HepG2 (cell line): Measurements from ENCODE around the gene CSF1R. TPM values are rescaled to one million over a fixed set of nuclear protein-coding genes. Genes with fewer than 3 reads are reported as not detected.

Source experiments
- ATAC-seq: fragments of 200-7000 bp; cut with Tn5 transposase; 3 replicates; pipeline ENCODE4 v1.9.1; 2020; ENCODE audit warnings: mild to moderate bottlenecking, moderate library complexity
- BruUV-seq: library from RNA; stranded (reverse); fragments of 400-500 nt; replicated peaks from 2 replicates; lab custom pipeline; 2021; lab: Mats Ljungman, UMichigan
- CTCF ChIA-PET: fragments of 300-600 bp; formaldehyde crosslinking; extraction: SDS; loops from one replicate; lab custom pipeline; 2021; ENCODE audit warnings: low total read pairs, inconsistent platforms, low intra/inter-chr PET ratio; lab: Yijun Ruan, JAX
- POLR2A ChIA-PET: fragments of 350-600 bp; sonication (Branson Sonifier 250); formaldehyde crosslinking; loops from one replicate; lab custom pipeline; 2020; ENCODE audit warnings: antibody characterized with exemption, inconsistent platforms; lab: Yijun Ruan, JAX
- DNase-seq: peaks from one replicate; pipeline ENCODE4 v3.0.0-alpha.2; 2015; ENCODE audit warnings: low spot score
- FAIRE-seq: peaks from 3 replicates; lab custom pipeline; 2011; peaks lifted over from hg19 to GRCh38; lab: Jason Lieb, UNC
- H2AFZ ChIP-seq: one replicate; pipeline ENCODE4 v1.6.1; 2011; ENCODE audit warnings: low read length, inconsistent platforms
- H3K27ac ChIP-seq: fragments of 300-600 bp; 3 replicates; pipeline ENCODE4 v1.8.0; 2011; ENCODE audit warnings: mixed run types, mild to moderate bottlenecking, mixed read lengths, low read length, inconsistent platforms; ENCODE audit not compliant: insufficient read depth; ENCODE audit errors: extremely low read length
- H3K27me3 ChIP-seq, 2 experiments: fragments of 200-600 bp in 1 of 2; 2 replicates in 1 of 2; 3 replicates in 1 of 2; pipeline versions ENCODE4 v1.6.0 to v1.8.0; 2011; ENCODE audit warnings: low read length in 2 of 2, mild to moderate bottlenecking in 2 of 2, moderate library complexity in 2 of 2, inconsistent platforms in 1 of 2; ENCODE audit not compliant: insufficient read depth in 2 of 2, control insufficient read depth in 1 of 2
- H3K36me3 ChIP-seq, 2 experiments: fragments of 200-600 bp in 1 of 2; replicated peaks in 1 of 2; 2 replicates in 1 of 2; 3 replicates in 1 of 2; pipeline versions ENCODE4 v1.5.1 to v1.8.0; 2011; ENCODE audit warnings: low read length in 2 of 2, inconsistent platforms in 1 of 2; ENCODE audit not compliant: insufficient read depth in 2 of 2, control insufficient read depth in 1 of 2
- H3K4me1 ChIP-seq: 2 replicates; pipeline ENCODE4 v1.5.1; 2012; ENCODE audit warnings: low read length, inconsistent platforms; ENCODE audit not compliant: insufficient read depth
- H3K4me2 ChIP-seq: 2 replicates; pipeline ENCODE4 v1.6.0; 2011; ENCODE audit warnings: low read depth, low read length, inconsistent platforms
- H3K4me3 ChIP-seq, 3 experiments: fragments of 200-600 bp in 1 of 3; sonication (generic), shearing (Covaris generic) in 1 of 3; replicated peaks in 1 of 3; 2 replicates each; pipeline ENCODE4 v1.5.1; 2011 to 2016; ENCODE audit warnings: low read length in 3 of 3, inconsistent platforms in 2 of 3, low read depth in 2 of 3, mild to moderate bottlenecking in 2 of 3, control low read depth in 1 of 3, mixed read lengths in 1 of 3; ENCODE audit not compliant: insufficient read depth in 1 of 3
- H3K79me2 ChIP-seq: one replicate; pipeline ENCODE4 v1.6.1; 2011; ENCODE audit warnings: low read length, inconsistent platforms; ENCODE audit not compliant: insufficient read depth
- H3K9ac ChIP-seq: 2 replicates; pipeline ENCODE4 v1.6.0; 2011; ENCODE audit warnings: mild to moderate bottlenecking, low read depth, low read length, inconsistent platforms; ENCODE audit not compliant: insufficient read depth
- H3K9me3 ChIP-seq: 2 replicates; pipeline ENCODE4 v1.5.1; 2012; ENCODE audit warnings: mild to moderate bottlenecking, low read length
- H4K20me1 ChIP-seq: 2 replicates; pipeline ENCODE4 v1.6.0; 2011; ENCODE audit warnings: inconsistent platforms, mild to moderate bottlenecking, low read length, moderate library complexity; ENCODE audit not compliant: insufficient read depth
- EZH2 ChIP-seq: conservative IDR thresholded peaks from 2 replicates; pipeline ENCODE4 v1.6.1; 2012; ENCODE audit warnings: mild to moderate bottlenecking, low read depth, low read length, moderate library complexity
- HMG20A ChIP-seq: IDR thresholded peaks from 2 replicates; pipeline ENCODE4 v1.6.1; 2016; ENCODE audit warnings: borderline replicate concordance
- KMT2A ChIP-seq: sonication (generic); formaldehyde crosslinking; IDR thresholded peaks from 2 replicates; pipeline ENCODE4 v1.4.0; 2020; ENCODE audit warnings: missing genetic modification reagents
- LCORL ChIP-seq, 2 experiments: fragments of 450-650 bp in 1 of 2; sonication (generic) in 1 of 2; formaldehyde crosslinking in 1 of 2; IDR thresholded peaks; 2 replicates each; pipeline versions ENCODE4 v1.5.0 to v1.6.1; 2017 to 2020; ENCODE audit warnings: antibody characterized with exemption in 1 of 2, missing genetic modification reagents in 1 of 2
- MED8 ChIP-seq: sonication (generic); formaldehyde crosslinking; IDR thresholded peaks from 2 replicates; pipeline ENCODE4 v1.8.1; 2023; ENCODE audit warnings: mild to moderate bottlenecking, missing genetic modification reagents; ENCODE audit not compliant: insufficient replicate concordance
- NR3C1 ChIP-seq: sonication (generic); formaldehyde crosslinking; IDR thresholded peaks from 2 replicates; pipeline ENCODE4 v1.4.0; 2020; ENCODE audit warnings: missing genetic modification reagents
- PCBP2 ChIP-seq: fragments of 200-400 bp; formaldehyde crosslinking; optimal IDR thresholded peaks from 2 replicates; pipeline ENCODE3; 2018; ENCODE audit warnings: low read length, low read depth; ENCODE audit not compliant: poor library complexity, severe bottlenecking
- ZBTB1 ChIP-seq: sonication (generic); formaldehyde crosslinking; IDR thresholded peaks from 2 replicates; pipeline ENCODE4 v1.4.0; 2020; ENCODE audit warnings: missing genetic modification reagents, borderline replicate concordance
- ZEB1 ChIP-seq: IDR thresholded peaks from 2 replicates; pipeline ENCODE4 v1.6.1; 2012; ENCODE audit warnings: mild to moderate bottlenecking, low read depth, inconsistent platforms; ENCODE audit not compliant: insufficient replicate concordance
- ZNF432 ChIP-seq: sonication (generic); formaldehyde crosslinking; IDR thresholded peaks from 2 replicates; pipeline ENCODE4 v1.5.0; 2020; ENCODE audit warnings: missing genetic modification reagents, mild to moderate bottlenecking, borderline replicate concordance
- ZNF543 ChIP-seq: sonication (generic); formaldehyde crosslinking; IDR thresholded peaks from 2 replicates; pipeline ENCODE4 v1.4.0; 2020; ENCODE audit warnings: mild to moderate bottlenecking, missing genetic modification reagents
- ZNF552 ChIP-seq: sonication (generic); formaldehyde crosslinking; IDR thresholded peaks from 2 replicates; pipeline ENCODE4 v1.9.0; 2022; ENCODE audit warnings: missing genetic modification reagents, mild to moderate bottlenecking, borderline replicate concordance
- ZNF605 ChIP-seq: sonication (generic); formaldehyde crosslinking; IDR thresholded peaks from 2 replicates; pipeline ENCODE4 v1.8.0; 2022; ENCODE audit warnings: mild to moderate bottlenecking, missing genetic modification reagents
- WGBS: methylation state at CpG from one replicate; pipeline ENCODE4 v1.1.6; 2017; ENCODE audit warnings: low lambda C conversion rate; 5-methylcytosine and 5-hydroxymethylcytosine counted together
- in situ Hi-C: cut with HindIII; loops from 2 replicates; pipeline ENCODE4 v1.10.0; 2017; ENCODE audit warnings: low pct_unique_long_range_greater_than_20kb; ENCODE audit not compliant: extremely low pct_ligation_motif_present
- intact Hi-C: fragments of 100-400 bp; cut with micrococcal nuclease; formaldehyde crosslinking; loops from one replicate; pipeline ENCODE4 v1.10.0; 2022; ENCODE audit not compliant: unreplicated experiment
- polyA plus RNA-seq, 8 experiments: library from polyadenylated mRNA; depleted of rRNA in 3 of 8; stranded (reverse) in 7 of 8; unstranded in 1 of 8; fragments of >200 nt; fragmentation: Illumina TruSeq in 4 of 8; extraction: Trizol in 4 of 8; gene quantifications; 2 replicates each; pipeline versions ENCODE4 v1.2.1 to v1.2.3, GENCODE V29; 2011 to 2016; ENCODE audit warnings: low read depth in 4 of 8, missing spikeins in 1 of 8, mixed read lengths in 1 of 8; ENCODE audit not compliant: insufficient read depth in 1 of 8
- total RNA-seq, 5 experiments: library from RNA; depleted of rRNA; stranded (reverse); fragments of >200 nt; fragmentation: Illumina TruSeq; extraction: Trizol; gene quantifications; 2 replicates each; pipeline ENCODE4 v1.2.3, GENCODE V29; 2016; ENCODE audit warnings: low read depth in 1 of 5
- TF ChIP-seq, protein P1 (sequence below): sonication (generic); formaldehyde crosslinking; IDR thresholded peaks from 2 replicates; pipeline ENCODE4 v1.4.0; 2020; ENCODE audit warnings: mild to moderate bottlenecking, missing genetic modification reagents
- TF ChIP-seq, protein P2 (sequence below): sonication (generic); formaldehyde crosslinking; IDR thresholded peaks from 2 replicates; pipeline ENCODE4 v1.4.0; 2020; ENCODE audit warnings: missing genetic modification reagents, borderline replicate concordance

CSF1R gene
- total and polyA plus RNA-seq, 2 of the 13 experiments (the other 11 are each of a cell fraction or from before 2014, with no cell fraction given), result 0.01 TPM; not detected in 1

DNA sequence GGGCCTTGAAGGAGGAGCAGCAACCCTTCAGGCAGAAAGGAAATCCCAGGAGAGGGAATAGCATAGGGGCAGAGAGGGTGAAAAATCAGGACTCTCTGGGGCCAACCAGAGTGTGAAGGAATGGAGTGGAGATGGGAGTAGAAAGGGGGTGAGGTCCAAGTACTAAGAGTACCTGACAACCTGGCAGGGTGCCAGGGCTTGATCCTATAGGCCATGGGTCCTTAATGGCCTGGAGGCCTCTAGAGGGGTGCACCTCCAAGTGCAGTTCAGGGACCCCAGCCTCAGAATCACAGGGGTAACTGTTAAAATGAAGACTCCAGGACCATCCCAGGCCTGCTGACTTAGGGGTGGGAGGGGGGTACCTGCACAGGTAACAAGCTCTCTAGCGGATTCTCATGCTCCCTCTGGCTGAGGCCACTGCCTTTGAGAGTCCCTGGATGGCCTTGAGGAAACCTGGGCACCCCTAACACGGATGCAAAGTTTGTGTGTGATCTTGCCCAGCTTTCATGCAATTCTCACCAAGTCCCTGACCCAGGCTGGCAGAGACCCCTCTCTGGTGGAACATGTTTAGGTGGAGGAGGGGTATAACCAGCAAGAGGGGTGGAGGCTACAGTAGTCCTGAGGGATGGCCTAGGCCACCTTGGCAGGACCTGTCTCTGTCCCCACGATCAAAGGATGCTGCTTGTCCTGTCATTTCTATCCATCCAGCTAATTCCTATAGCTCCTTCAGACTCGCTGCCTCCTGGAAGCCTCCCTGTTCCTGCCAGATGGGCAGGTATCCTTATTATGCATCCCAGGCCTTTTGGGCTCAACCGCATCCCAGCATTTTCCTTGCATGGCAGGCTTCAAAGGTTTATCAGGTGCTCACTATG, 17.6 kb upstream of the CSF1R start:
- intact Hi-C loops, result no loop called here
- H3K4me3 ChIP-seq, result no peak overlapping the region
- H3K27ac ChIP-seq, result no peak overlapping the region
- DNase-seq (no peak), FAIRE-seq (no peak), ATAC-seq (no peak)
- WGBS, result 28% methylated on average over 3 of the region's 5 CpGs
- no peaks in the 10 kb centered on the region for H4K20me1 ChIP-seq
- ChIA-PET CTCF (no interaction called here), POLR2A (no interaction called here)
- no peaks in the 10 kb centered on the region for H3K9me3 ChIP-seq
- no peaks in the 10 kb centered on the region for H3K36me3 ChIP-seq
- peaks cover 22% of the 10 kb centered on the region for H3K4me1 ChIP-seq
- H2AFZ ChIP-seq, result no peak overlapping the region
- no peak overlapping the region for H3K9ac ChIP-seq
- H3K4me2 ChIP-seq, result no peak overlapping the region
- in situ Hi-C loops, result no loop called here
- TF ChIP-seq LCORL (IDR thresholded peaks at IDR 0.05) (peak; percentile 62; the same call in 1 of the 2 replicates), LCORL (CRISPR knock-in tag; IDR thresholded peaks at IDR 0.05) (no peak), PCBP2 (no peak)
- TF ChIP-seq, protein P1, sequence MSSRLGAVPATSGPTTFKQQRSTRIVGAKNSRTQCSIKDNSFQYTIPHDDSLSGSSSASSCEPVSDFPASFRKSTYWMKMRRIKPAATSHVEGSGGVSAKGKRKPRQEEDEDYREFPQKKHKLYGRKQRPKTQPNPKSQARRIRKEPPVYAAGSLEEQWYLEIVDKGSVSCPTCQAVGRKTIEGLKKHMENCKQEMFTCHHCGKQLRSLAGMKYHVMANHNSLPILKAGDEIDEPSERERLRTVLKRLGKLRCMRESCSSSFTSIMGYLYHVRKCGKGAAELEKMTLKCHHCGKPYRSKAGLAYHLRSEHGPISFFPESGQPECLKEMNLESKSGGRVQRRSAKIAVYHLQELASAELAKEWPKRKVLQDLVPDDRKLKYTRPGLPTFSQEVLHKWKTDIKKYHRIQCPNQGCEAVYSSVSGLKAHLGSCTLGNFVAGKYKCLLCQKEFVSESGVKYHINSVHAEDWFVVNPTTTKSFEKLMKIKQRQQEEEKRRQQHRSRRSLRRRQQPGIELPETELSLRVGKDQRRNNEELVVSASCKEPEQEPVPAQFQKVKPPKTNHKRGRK, result no peak
- H3K27me3 ChIP-seq, result no peaks in the 10 kb centered on the region
- no peaks in the 10 kb centered on the region for H3K79me2 ChIP-seq
- BruUV-seq, result no TSS peak

DNA sequence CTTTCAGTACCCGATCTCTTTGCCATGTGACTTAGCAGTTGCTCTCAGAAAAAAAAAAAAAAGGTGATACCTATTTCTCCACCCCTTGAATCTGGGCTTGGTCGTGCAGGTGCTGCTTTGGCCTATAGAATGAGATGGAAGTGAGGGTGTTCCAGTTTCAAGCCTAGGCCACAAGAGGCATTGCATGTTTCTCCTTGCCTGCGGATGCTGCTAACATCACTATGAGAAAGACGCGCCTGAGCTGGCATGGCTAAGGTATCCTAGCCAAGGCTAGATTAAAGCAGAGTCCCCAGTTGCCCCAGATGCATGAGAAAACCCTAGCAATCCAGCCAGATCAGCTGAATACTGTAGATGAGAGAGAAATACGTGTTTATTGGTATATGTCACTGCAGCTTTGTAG, 14.7 kb upstream of the CSF1R start:
- no peak overlapping the region for H3K4me3 ChIP-seq
- intact Hi-C loops (no loop called here), in situ Hi-C loops (no loop called here)
- 48% methylated on average over 6 of the region's 6 CpGs for WGBS
- FAIRE-seq (no peak), ATAC-seq (no peak), DNase-seq (no peak)
- CTCF ChIA-PET, result no interaction called here
- no peaks in the 10 kb centered on the region for H4K20me1 ChIP-seq
- no peak overlapping the region for H3K4me2 ChIP-seq
- no peak overlapping the region for H2AFZ ChIP-seq
- no peaks in the 10 kb centered on the region for H3K9me3 ChIP-seq
- H3K36me3 ChIP-seq, result no peaks in the 10 kb centered on the region
- H3K4me1 ChIP-seq, result peaks cover 4% of the 10 kb centered on the region
- H3K27ac ChIP-seq, result no peak overlapping the region
- H3K27me3 ChIP-seq, result no peaks in the 10 kb centered on the region
- no peaks in the 10 kb centered on the region for H3K79me2 ChIP-seq
- POLR2A ChIA-PET, result no interaction called here
- BruUV-seq, result no TSS peak
- H3K9ac ChIP-seq, result no peak overlapping the region
- TF ChIP-seq EZH2, result no peak
- no peak for TF ChIP-seq HMG20A (CRISPR knock-in tag)
- TF ChIP-seq ZNF432 (CRISPR knock-in tag), result no peak
- TF ChIP-seq MED8, result no peak
- TF ChIP-seq ZNF605 (CRISPR knock-in tag), result no peak
- no peak for TF ChIP-seq ZNF552 (CRISPR knock-in tag)
- TF ChIP-seq KMT2A, result no peak
- no peak for TF ChIP-seq ZBTB1 (CRISPR knock-in tag)
- TF ChIP-seq ZEB1, result no peak
- TF ChIP-seq, protein P2, sequence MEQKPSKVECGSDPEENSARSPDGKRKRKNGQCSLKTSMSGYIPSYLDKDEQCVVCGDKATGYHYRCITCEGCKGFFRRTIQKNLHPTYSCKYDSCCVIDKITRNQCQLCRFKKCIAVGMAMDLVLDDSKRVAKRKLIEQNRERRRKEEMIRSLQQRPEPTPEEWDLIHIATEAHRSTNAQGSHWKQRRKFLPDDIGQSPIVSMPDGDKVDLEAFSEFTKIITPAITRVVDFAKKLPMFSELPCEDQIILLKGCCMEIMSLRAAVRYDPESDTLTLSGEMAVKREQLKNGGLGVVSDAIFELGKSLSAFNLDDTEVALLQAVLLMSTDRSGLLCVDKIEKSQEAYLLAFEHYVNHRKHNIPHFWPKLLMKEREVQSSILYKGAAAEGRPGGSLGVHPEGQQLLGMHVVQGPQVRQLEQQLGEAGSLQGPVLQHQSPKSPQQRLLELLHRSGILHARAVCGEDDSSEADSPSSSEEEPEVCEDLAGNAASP (CRISPR knock-in tag), result no peak
- TF ChIP-seq ZNF543 (CRISPR knock-in tag), result no peak
- no peak for TF ChIP-seq NR3C1 (CRISPR knock-in tag)
